HEK293 (cell line): ENCODE results near the gene ADGRL1.
"Not testable (repeated sequence)": the region's sequence is repeated elsewhere in the genome, so short reads cannot be mapped to it uniquely, and the experiment has no call there.

Experiments
- RBAK ChIP-seq: fragments of 450-650 bp; formaldehyde crosslinking; IDR thresholded peaks from 2 replicates; pipeline ENCODE4 v1.5.1; 2016; ENCODE audit warnings: missing biosample characterization, missing genetic modification characterization
- SP2 ChIP-seq: fragments of 450-650 bp; formaldehyde crosslinking; IDR thresholded peaks from 2 replicates; pipeline ENCODE4 v1.5.1; 2016; ENCODE audit warnings: missing biosample characterization, missing genetic modification characterization
- YY1 ChIP-seq: fragments of 450-650 bp; formaldehyde crosslinking; IDR thresholded peaks from 2 replicates; pipeline ENCODE4 v1.5.1; 2018; ENCODE audit warnings: missing biosample characterization, missing genetic modification characterization
- ZNF121 ChIP-seq: fragments of 450-650 bp; formaldehyde crosslinking; IDR thresholded peaks from 2 replicates; pipeline ENCODE4 v1.5.1; 2016; ENCODE audit warnings: missing biosample characterization, missing genetic modification characterization
- ZNF292 ChIP-seq: fragments of 450-650 bp; formaldehyde crosslinking; IDR thresholded peaks from 2 replicates; pipeline ENCODE4 v1.5.1; 2016; ENCODE audit warnings: low read depth, missing biosample characterization, missing genetic modification characterization, borderline replicate concordance
- TF ChIP-seq, protein P1 (sequence below): fragments of 450-650 bp; formaldehyde crosslinking; IDR thresholded peaks from 2 replicates; pipeline ENCODE4 v1.5.1; 2016; ENCODE audit warnings: missing biosample characterization, missing genetic modification characterization
- TF ChIP-seq, protein P2 (sequence below): fragments of 450-650 bp; formaldehyde crosslinking; IDR thresholded peaks from 2 replicates; pipeline ENCODE4 v1.5.1; 2016; ENCODE audit warnings: missing biosample characterization, missing genetic modification characterization
- TF ChIP-seq, protein P3 (sequence below): fragments of 450-650 bp; formaldehyde crosslinking; IDR thresholded peaks from 2 replicates; pipeline ENCODE4 v1.5.1; 2016; ENCODE audit warnings: missing biosample characterization, missing genetic modification characterization
- TF ChIP-seq, protein P4 (sequence below): fragments of 450-650 bp; formaldehyde crosslinking; IDR thresholded peaks from 2 replicates; pipeline ENCODE4 v1.5.1; 2016; ENCODE audit warnings: missing biosample characterization, missing genetic modification characterization

DNA sequence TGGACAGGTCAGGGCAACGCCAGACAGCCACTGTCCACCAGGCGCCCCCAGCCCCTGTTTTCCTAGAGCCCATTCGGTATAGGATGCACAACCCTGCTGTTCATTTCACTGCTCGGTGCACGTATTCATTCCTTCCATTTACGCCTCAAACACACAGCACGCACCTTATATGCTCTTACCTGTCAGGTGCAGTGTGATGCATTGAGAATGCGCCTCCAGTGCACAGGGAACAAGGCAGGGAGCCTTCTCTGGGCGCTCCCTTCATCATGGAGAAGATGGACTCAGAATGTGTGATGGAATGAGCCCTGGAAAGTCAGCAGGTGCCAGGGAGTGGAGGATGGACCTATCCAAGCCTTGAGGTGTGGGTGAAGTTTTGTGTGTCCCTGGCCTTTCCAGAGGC is 4.2 kb upstream of the ADGRL1 start:
- TF ChIP-seq, protein P1, sequence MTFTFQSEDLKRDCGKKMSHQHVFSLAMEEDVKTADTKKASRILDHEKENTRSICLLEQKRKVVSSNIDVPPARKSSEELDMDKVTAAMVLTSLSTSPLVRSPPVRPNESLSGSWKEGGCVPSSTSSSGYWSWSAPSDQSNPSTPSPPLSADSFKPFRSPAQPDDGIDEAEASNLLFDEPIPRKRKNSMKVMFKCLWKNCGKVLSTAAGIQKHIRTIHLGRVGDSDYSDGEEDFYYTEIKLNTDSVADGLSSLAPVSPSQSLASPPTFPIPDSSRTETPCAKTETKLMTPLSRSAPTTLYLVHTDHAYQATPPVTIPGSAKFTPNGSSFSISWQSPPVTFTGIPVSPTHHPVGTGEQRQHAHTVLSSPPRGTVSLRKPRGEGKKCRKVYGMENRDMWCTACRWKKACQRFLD (tag by site-specific recombination), result not testable (repeated sequence)
- TF ChIP-seq, protein P2, sequence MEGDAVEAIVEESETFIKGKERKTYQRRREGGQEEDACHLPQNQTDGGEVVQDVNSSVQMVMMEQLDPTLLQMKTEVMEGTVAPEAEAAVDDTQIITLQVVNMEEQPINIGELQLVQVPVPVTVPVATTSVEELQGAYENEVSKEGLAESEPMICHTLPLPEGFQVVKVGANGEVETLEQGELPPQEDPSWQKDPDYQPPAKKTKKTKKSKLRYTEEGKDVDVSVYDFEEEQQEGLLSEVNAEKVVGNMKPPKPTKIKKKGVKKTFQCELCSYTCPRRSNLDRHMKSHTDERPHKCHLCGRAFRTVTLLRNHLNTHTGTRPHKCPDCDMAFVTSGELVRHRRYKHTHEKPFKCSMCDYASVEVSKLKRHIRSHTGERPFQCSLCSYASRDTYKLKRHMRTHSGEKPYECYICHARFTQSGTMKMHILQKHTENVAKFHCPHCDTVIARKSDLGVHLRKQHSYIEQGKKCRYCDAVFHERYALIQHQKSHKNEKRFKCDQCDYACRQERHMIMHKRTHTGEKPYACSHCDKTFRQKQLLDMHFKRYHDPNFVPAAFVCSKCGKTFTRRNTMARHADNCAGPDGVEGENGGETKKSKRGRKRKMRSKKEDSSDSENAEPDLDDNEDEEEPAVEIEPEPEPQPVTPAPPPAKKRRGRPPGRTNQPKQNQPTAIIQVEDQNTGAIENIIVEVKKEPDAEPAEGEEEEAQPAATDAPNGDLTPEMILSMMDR (tag by site-specific recombination), result not testable (repeated sequence)
- TF ChIP-seq ZNF292 (tag by site-specific recombination); ZNF121 (tag by site-specific recombination); YY1; RBAK (tag by site-specific recombination); SP2 (tag by site-specific recombination): not testable (repeated sequence)
- TF ChIP-seq, protein P3, sequence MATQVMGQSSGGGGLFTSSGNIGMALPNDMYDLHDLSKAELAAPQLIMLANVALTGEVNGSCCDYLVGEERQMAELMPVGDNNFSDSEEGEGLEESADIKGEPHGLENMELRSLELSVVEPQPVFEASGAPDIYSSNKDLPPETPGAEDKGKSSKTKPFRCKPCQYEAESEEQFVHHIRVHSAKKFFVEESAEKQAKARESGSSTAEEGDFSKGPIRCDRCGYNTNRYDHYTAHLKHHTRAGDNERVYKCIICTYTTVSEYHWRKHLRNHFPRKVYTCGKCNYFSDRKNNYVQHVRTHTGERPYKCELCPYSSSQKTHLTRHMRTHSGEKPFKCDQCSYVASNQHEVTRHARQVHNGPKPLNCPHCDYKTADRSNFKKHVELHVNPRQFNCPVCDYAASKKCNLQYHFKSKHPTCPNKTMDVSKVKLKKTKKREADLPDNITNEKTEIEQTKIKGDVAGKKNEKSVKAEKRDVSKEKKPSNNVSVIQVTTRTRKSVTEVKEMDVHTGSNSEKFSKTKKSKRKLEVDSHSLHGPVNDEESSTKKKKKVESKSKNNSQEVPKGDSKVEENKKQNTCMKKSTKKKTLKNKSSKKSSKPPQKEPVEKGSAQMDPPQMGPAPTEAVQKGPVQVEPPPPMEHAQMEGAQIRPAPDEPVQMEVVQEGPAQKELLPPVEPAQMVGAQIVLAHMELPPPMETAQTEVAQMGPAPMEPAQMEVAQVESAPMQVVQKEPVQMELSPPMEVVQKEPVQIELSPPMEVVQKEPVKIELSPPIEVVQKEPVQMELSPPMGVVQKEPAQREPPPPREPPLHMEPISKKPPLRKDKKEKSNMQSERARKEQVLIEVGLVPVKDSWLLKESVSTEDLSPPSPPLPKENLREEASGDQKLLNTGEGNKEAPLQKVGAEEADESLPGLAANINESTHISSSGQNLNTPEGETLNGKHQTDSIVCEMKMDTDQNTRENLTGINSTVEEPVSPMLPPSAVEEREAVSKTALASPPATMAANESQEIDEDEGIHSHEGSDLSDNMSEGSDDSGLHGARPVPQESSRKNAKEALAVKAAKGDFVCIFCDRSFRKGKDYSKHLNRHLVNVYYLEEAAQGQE (tag by site-specific recombination), result not testable (repeated sequence)
- TF ChIP-seq, protein P4, sequence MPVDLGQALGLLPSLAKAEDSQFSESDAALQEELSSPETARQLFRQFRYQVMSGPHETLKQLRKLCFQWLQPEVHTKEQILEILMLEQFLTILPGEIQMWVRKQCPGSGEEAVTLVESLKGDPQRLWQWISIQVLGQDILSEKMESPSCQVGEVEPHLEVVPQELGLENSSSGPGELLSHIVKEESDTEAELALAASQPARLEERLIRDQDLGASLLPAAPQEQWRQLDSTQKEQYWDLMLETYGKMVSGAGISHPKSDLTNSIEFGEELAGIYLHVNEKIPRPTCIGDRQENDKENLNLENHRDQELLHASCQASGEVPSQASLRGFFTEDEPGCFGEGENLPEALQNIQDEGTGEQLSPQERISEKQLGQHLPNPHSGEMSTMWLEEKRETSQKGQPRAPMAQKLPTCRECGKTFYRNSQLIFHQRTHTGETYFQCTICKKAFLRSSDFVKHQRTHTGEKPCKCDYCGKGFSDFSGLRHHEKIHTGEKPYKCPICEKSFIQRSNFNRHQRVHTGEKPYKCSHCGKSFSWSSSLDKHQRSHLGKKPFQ, result not testable (repeated sequence)
